Upper lobe of left lung (tissue), 4 donors: Measurements from ENCODE around the gene RUNDC1.

Experiments
- CTCF ChIP-seq, 6 experiments: fragments of 450-650 bp in 4 of 6; fragments of 200-600 bp in 2 of 6; sonication (generic) in 2 of 6; IDR thresholded peaks; one replicate each; pipeline ENCODE4 v1.5.1; 2016 to 2019; ENCODE audit warnings: antibody characterized with exemption in 6 of 6
- POLR2A ChIP-seq, 4 donors: fragments of 450-650 bp; IDR thresholded peaks; one replicate each; pipeline ENCODE4 v1.5.1; 2016 to 2017; ENCODE audit warnings: antibody characterized with exemption in 4 of 4, mild to moderate bottlenecking in 2 of 4
- POLR2AphosphoS5 ChIP-seq, 2 donors: sonication (generic); formaldehyde crosslinking; IDR thresholded peaks; one replicate each; pipeline ENCODE4 v1.5.1; 2017; ENCODE audit warnings: antibody characterized with exemption in 2 of 2

- TF ChIP-seq CTCF (IDR thresholded peaks at IDR 0.05) (no peak), POLR2AphosphoS5 (IDR thresholded peaks at IDR 0.05) (peak; percentile 37 to 58), POLR2A (IDR thresholded peaks at IDR 0.05) (peak in 1 of 4 donors; percentile 30)
Measured at GRCh38 chr17:43020789-43021740, 40.7 kb downstream of the RUNDC1 start.
